Ishikawa (cell line): ENCODE results near the gene PLCB4.

ENCODE experiments used
- CEBPB ChIP-seq: IDR thresholded peaks from 2 replicates; pipeline ENCODE4 v1.6.1; 2012
- MAX ChIP-seq: IDR thresholded peaks from 2 replicates; pipeline ENCODE4 v1.6.1; 2012

GRCh38 chr20:9409352-9409751 is 340.5 kb downstream of the PLCB4 start:
- TF ChIP-seq MAX (no peak), CEBPB (no peak)
